Activated CD4-positive, alpha-beta T cell treated with anti-CD3 and anti-CD28 coated beads, Interleukin-2, amount 50 U/mL, for 1 hour (primary cell): ENCODE data around the gene MEIS1.
"Not testable (repeated sequence)": the region's sequence is repeated elsewhere in the genome, so short reads cannot be mapped to it uniquely, and the experiment has no call there.

Experiments
- DNase-seq: peaks from one replicate; pipeline ENCODE4 v3.0.0-alpha.2; 2020

The MEIS1 gene

GRCh38 chr2:66470199-66470598 is 35.3 kb downstream of the MEIS1 start:
- no peak for DNase-seq

- no peak for DNase-seq
These were observed 37.4 kb downstream of the MEIS1 start for GRCh38 chr2:66472225-66472843.

GRCh38 chr2:66477135-66477842 is 42.4 kb downstream of the MEIS1 start:
- no peak for DNase-seq

GRCh38 chr2:66478299-66478698 is 43.4 kb downstream of the MEIS1 start:
- no peak for DNase-seq

GRCh38 chr2:66478731-66479316 is 43.9 kb downstream of the MEIS1 start:
- no peak for DNase-seq

- DNase-seq = no peak
These were observed 46.2 kb downstream of the MEIS1 start for GRCh38 chr2:66481100-66481549.

- not testable (repeated sequence) for DNase-seq
These were observed 50.3 kb downstream of the MEIS1 start for GRCh38 chr2:66485252-66485651.

GRCh38 chr2:66488946-66489345 is 54.0 kb downstream of the MEIS1 start:
- no peak for DNase-seq

GRCh38 chr2:66489436-66489835 is 54.5 kb downstream of the MEIS1 start:
- no peak for DNase-seq

- DNase-seq = no peak
These were observed 55.7 kb downstream of the MEIS1 start for GRCh38 chr2:66490588-66491001.

- no peak for DNase-seq
These were observed 59.8 kb downstream of the MEIS1 start for GRCh38 chr2:66494708-66495107.

- no peak for DNase-seq
These were observed 61.1 kb downstream of the MEIS1 start for GRCh38 chr2:66495788-66496640.

- no peak for DNase-seq
These were observed 61.9 kb downstream of the MEIS1 start for GRCh38 chr2:66496670-66497420.

- no peak for DNase-seq
These were observed 62.7 kb downstream of the MEIS1 start for GRCh38 chr2:66497431-66498288.

GRCh38 chr2:66498289-66498975 is 63.5 kb downstream of the MEIS1 start:
- DNase-seq = no peak

GRCh38 chr2:66501267-66501666 is 66.3 kb downstream of the MEIS1 start:
- no peak for DNase-seq

GRCh38 chr2:66506265-66506664 is 71.3 kb downstream of the MEIS1 start:
- DNase-seq = no peak

GRCh38 chr2:66507673-66508201 is 72.8 kb downstream of the MEIS1 start:
- no peak for DNase-seq

GRCh38 chr2:66508484-66509071 is 73.7 kb downstream of the MEIS1 start:
- DNase-seq = no peak

GRCh38 chr2:66509326-66509811 is 74.4 kb downstream of the MEIS1 start:
- no peak for DNase-seq
